Peyer's patch (tissue), 4 donors: Measurements from ENCODE around the gene PRR22. TPM values are rescaled to one million over a fixed set of nuclear protein-coding genes. Genes with fewer than 3 reads are reported as not detected.

Source experiments
- DNase-seq, 3 donors: peaks; one replicate each; pipeline ENCODE4 v3.0.0-alpha.2; 2017 to 2019
- H3K27ac ChIP-seq, 4 donors: fragments of 200-600 bp; sonication (generic); one replicate each; pipeline ENCODE4 v1.5.1; 2016 to 2019
- H3K27me3 ChIP-seq, 2 donors: fragments of 200-600 bp; sonication (generic); one replicate each; pipeline ENCODE4 v1.5.1; 2019
- H3K36me3 ChIP-seq, 3 donors: fragments of 200-600 bp; sonication (generic); one replicate each; pipeline ENCODE4 v1.5.1; 2016 to 2019
- H3K4me1 ChIP-seq, 4 donors: fragments of 200-600 bp; sonication (generic); one replicate each; pipeline ENCODE4 v1.5.1; 2016 to 2019
- H3K4me3 ChIP-seq, 4 donors: fragments of 200-600 bp; sonication (generic); 1 replicate in 3 of 4; 2 replicates in 1 of 4; pipeline ENCODE4 v1.5.1; 2016 to 2019; ENCODE audit warnings: mild to moderate bottlenecking in 1 of 4
- H3K9me3 ChIP-seq, 4 donors: fragments of 200-600 bp; sonication (generic); one replicate each; pipeline ENCODE4 v1.5.1; 2016 to 2019; ENCODE audit warnings: mild to moderate bottlenecking in 1 of 4
- CTCF ChIP-seq, 6 experiments: fragments of 450-650 bp in 4 of 6; fragments of 200-600 bp in 2 of 6; sonication (generic) in 1 of 6; IDR thresholded peaks; one replicate each; pipeline ENCODE4 v1.5.1; 2017 to 2019; ENCODE audit warnings: antibody characterized with exemption in 6 of 6, mild to moderate bottlenecking in 3 of 6, moderate library complexity in 1 of 6
- POLR2A ChIP-seq, 2 donors: fragments of 450-650 bp; IDR thresholded peaks; one replicate each; pipeline ENCODE4 v1.5.1; 2017; ENCODE audit warnings: antibody characterized with exemption in 2 of 2, mild to moderate bottlenecking in 2 of 2, moderate library complexity in 2 of 2
- total RNA-seq, 4 donors: library from RNA; depleted of rRNA; stranded (reverse); fragments of >200 nt; gene quantifications; one replicate each; pipeline ENCODE4 v1.1.0, GENCODE V29; 2016

The PRR22 gene
- total RNA-seq, 4 donors from 2014 or later, result 6.5 to 21.3 (median 9.0) TPM

GRCh38 chr19:5811117-5811516 lies 26.6 kb upstream of the PRR22 start:
- Histone ChIP-seq H3K4me1 (peaks cover 0 to 8% (median 0%) of the 10 kb centered on the region in 4 donors), H3K27ac (no peak overlapping the region), H3K9me3 (no peaks in the 10 kb centered on the region), H3K36me3 (no peaks in the 10 kb centered on the region), H3K4me3 (no peak overlapping the region), H3K27me3 (no peaks in the 10 kb centered on the region)
- no peak for TF ChIP-seq CTCF (IDR thresholded peaks at IDR 0.05)
- no peak for TF ChIP-seq POLR2A (IDR thresholded peaks at IDR 0.05)
- DNase-seq, result no peak

GRCh38 chr19:5809469-5809868 lies 24.9 kb upstream of the PRR22 start:
- Histone ChIP-seq H3K36me3 (no peaks in the 10 kb centered on the region), H3K4me1 (peaks cover 0 to 14% (median 2%) of the 10 kb centered on the region in 4 donors), H3K9me3 (no peaks in the 10 kb centered on the region), H3K27ac (no peak overlapping the region), H3K27me3 (no peaks in the 10 kb centered on the region), H3K4me3 (no peak overlapping the region)
- no peak for DNase-seq
- no peak for TF ChIP-seq CTCF (IDR thresholded peaks at IDR 0.05)
- TF ChIP-seq POLR2A (IDR thresholded peaks at IDR 0.05), result no peak

- no peak for DNase-seq
- H3K4me1 ChIP-seq, result peaks cover 0 to 16% (median 4%) of the 10 kb centered on the region in 4 donors
These were observed 24.5 kb upstream of the PRR22 start for GRCh38 chr19:5809053-5809452.

GRCh38 chr19:5808120-5808816 lies 23.7 kb upstream of the PRR22 start:
- Histone ChIP-seq H3K4me3 (no peak overlapping the region), H3K36me3 (no peaks in the 10 kb centered on the region), H3K27ac (no peak overlapping the region), H3K9me3 (peaks cover 0 to 3% (median 0%) of the 10 kb centered on the region in 4 donors), H3K27me3 (no peaks in the 10 kb centered on the region), H3K4me1 (peaks cover 4 to 23% (median 11%) of the 10 kb centered on the region in 4 donors)
- DNase-seq, result no peak
- no peak for TF ChIP-seq POLR2A (IDR thresholded peaks at IDR 0.05)
- no peak for TF ChIP-seq CTCF (IDR thresholded peaks at IDR 0.05)

More at GRCh38 chr19:5809053-5809452, 24.5 kb upstream of the PRR22 start:
- H3K36me3 ChIP-seq, result no peaks in the 10 kb centered on the region
- no peak overlapping the region for H3K27ac ChIP-seq
- TF ChIP-seq POLR2A (IDR thresholded peaks at IDR 0.05), result no peak
- TF ChIP-seq CTCF (IDR thresholded peaks at IDR 0.05), result no peak
- H3K4me3 ChIP-seq, result no peak overlapping the region
- H3K27me3 ChIP-seq, result no peaks in the 10 kb centered on the region
- H3K9me3 ChIP-seq, result no peaks in the 10 kb centered on the region

- Histone ChIP-seq H3K27me3 (no peaks in the 10 kb centered on the region), H3K4me1 (peaks cover 4 to 34% (median 11%) of the 10 kb centered on the region in 4 donors), H3K36me3 (no peaks in the 10 kb centered on the region), H3K4me3 (no peak overlapping the region), H3K27ac (no peak overlapping the region), H3K9me3 (peaks cover 0 to 3% (median 0%) of the 10 kb centered on the region in 4 donors)
- no peak for DNase-seq
- no peak for TF ChIP-seq POLR2A (IDR thresholded peaks at IDR 0.05)
These were observed 22.4 kb upstream of the PRR22 start for GRCh38 chr19:5806905-5807304.

- Histone ChIP-seq H3K9me3 (peaks cover 0 to 3% (median 0%) of the 10 kb centered on the region in 4 donors), H3K4me3 (peak overlapping the region in 1 of 4 donors; percentile 43), H3K4me1 (peaks cover 4 to 41% (median 11%) of the 10 kb centered on the region in 4 donors), H3K27me3 (no peaks in the 10 kb centered on the region), H3K36me3 (no peaks in the 10 kb centered on the region), H3K27ac (no peak overlapping the region)
- TF ChIP-seq POLR2A (IDR thresholded peaks at IDR 0.05) (no peak), CTCF (IDR thresholded peaks at IDR 0.05) (no peak)
- peak in 1 of 3 donors; percentile 51 for DNase-seq
These were observed 21.6 kb upstream of the PRR22 start for GRCh38 chr19:5806133-5806489.
